ENCODE data around the gene ZHX3. TPM values are rescaled to one million over a fixed set of nuclear protein-coding genes. Genes with fewer than 3 reads are reported as not detected.

The ZHX3 gene
- total RNA-seq, 1 experiment from 2014 or later: 21.5 TPM

DNA sequence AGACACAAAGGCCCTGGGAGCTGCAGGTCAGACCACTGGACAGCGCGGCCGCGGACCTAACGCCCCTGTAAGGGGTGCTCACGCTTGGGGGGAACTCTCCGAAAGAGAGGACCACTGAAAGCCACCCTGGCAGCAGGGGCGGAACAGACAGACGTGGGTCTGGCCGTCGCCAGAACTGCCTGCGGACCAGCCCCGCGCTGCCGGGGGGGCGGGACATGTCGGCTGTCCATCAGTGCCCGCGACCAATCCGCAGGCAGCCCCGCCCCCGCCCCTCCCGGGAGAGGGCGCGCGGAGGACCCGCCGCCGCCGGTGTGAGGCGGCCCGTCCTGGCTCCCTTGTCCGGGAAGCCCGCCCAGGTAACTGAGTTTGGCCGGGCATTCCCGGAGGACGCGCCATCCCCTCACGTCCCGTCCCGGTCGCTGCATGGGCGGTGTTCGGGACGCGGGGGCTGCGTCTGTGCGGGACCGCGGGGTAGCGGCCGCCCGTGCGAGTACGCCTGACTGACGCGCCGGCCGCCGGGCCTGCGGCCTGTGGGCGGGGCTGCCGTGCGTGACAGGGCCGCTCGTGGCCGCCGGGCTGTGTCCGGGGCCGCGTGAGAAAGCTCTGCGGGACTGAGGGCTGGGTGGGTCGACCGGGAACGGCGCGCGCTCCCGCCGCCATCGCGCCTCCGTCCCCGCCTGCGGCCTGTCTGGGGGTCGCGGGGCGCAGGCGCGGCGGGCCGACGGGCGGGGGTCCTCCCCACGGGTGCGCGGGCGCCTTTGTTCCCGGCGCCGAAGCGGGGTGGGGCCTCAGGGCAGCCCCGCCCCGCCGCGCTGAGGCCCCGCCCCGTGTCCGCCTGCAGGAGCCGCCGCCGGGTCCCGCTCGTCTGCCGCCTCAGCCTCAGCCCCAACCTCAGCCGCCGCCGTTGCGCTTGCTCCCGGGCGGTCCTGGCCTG lies 180.6 kb downstream of the ZHX3 start, which contains the start of gene PLCG1:
TSS of gene PLCG1 (plus strand) at position 864 of the 934 bp plus-strand sequence. CDS start 99 bp downstream, outside the sequence.
- Histone ChIP-seq H3K4me3 (peak within 1 kb of the TSS; percentile 94), H3K9me3 (ENCODE audit: insufficient read depth, low read depth) (no peaks in the 10 kb centered on the region), H3K27ac (no peak within 1 kb of the TSS), H3K79me2 (ENCODE audit: low read depth) (peaks cover 35% of the 10 kb centered on the region), H3F3A (ENCODE audit: insufficient read depth, low read depth) (peaks cover 27% of the 10 kb centered on the region; the same call in 1 of the 2 replicates), H3K4me2 (peak within 1 kb of the TSS; percentile 94), H2AFZ (peak within 1 kb of the TSS; percentile 98), H4K20me1 (ENCODE audit: insufficient read depth) (no peaks in the 10 kb centered on the region; the same call in 1 of the 2 replicates), H3K36me3 (ENCODE audit: low read depth) (no peaks in the 10 kb centered on the region), H3K9me2 (ENCODE audit: insufficient read depth) (no peaks in the 10 kb centered on the region), H3K27me3 (ENCODE audit: insufficient read depth, low read depth) (no peaks in the 10 kb centered on the region), H3K4me1 (replicated peaks; ENCODE audit: insufficient read depth) (peaks cover 15% of the 10 kb centered on the region)
- intact Hi-C loops (cut with micrococcal nuclease; ENCODE audit: unreplicated experiment): loop anchor here (1.0 kb wide), 2 partner anchors 95 to 203 kb away; partner anchors contain the start of gene LPIN3
- no TSS peak for BruUV-seq (replicated peaks)
- DNase-seq: peak; percentile 62 to 92
- TF ChIP-seq EZH2 (IDR thresholded peaks at IDR 0.05; ENCODE audit: low read depth): no peak
- TF ChIP-seq, protein P1, sequence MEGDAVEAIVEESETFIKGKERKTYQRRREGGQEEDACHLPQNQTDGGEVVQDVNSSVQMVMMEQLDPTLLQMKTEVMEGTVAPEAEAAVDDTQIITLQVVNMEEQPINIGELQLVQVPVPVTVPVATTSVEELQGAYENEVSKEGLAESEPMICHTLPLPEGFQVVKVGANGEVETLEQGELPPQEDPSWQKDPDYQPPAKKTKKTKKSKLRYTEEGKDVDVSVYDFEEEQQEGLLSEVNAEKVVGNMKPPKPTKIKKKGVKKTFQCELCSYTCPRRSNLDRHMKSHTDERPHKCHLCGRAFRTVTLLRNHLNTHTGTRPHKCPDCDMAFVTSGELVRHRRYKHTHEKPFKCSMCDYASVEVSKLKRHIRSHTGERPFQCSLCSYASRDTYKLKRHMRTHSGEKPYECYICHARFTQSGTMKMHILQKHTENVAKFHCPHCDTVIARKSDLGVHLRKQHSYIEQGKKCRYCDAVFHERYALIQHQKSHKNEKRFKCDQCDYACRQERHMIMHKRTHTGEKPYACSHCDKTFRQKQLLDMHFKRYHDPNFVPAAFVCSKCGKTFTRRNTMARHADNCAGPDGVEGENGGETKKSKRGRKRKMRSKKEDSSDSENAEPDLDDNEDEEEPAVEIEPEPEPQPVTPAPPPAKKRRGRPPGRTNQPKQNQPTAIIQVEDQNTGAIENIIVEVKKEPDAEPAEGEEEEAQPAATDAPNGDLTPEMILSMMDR (conservative IDR thresholded peaks at IDR 0.05): no peak
- CTCF ChIA-PET: interaction anchor here (0.6 to 2.1 kb wide), 5 partner anchors 9 to 261 kb away, joined by 3 to 11 read pairs (median 6); partner anchors contain the start of gene LPIN3
- POLR2A ChIA-PET (ENCODE audit: unreplicated experiment): interaction anchor here (0.5 kb wide), 1 partner anchor 204 kb away, joined by 3 read pairs; the partner anchor contains the start of gene LPIN3

DNA sequence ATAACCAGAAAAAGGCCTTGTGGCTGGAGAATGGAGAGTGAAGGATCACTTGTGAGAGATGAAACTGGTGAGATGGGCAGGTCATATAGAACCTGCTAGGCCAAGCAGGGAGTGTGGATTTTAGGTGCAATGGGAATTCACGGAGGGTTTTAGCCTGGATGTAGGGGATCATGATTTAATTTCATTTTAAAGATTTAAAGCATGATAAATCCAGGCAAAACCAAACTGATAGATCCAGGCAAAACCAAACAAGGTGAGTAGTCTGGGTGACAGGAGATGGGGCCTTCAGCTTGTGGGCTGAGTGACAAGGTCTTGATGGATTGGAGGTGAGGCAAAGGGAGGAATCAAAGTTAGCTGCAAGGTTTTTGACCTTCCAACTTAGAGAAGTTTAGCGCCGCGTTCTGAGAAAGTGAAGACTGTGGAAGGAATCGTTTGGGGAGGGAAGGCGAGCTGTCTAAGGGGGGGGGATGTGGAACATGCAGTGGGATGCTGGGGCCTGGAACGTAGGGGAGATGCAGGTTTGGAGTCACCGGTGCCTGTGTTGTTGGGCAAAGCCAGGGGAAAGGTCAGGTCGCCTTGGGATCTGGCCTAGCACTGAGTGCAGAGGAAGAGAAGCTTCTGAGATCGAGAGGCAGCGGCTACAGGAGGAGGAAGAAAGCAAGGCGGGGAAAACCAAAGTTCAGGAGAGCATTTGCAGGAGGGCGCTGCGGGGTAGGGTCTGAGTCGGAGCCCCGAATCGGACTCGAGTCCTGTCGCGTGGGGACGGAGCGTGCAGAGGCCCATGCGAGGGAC lies 181.4 kb downstream of the ZHX3 start:
- CTCF ChIA-PET: interaction anchor here (0.8 to 2.1 kb wide), 6 partner anchors 9 to 205 kb away, joined by 4 to 11 read pairs (median 6); partner anchors contain the start of gene LPIN3
- H3K4me2 ChIP-seq: peak overlapping the region; percentile 94
- peak overlapping the region; percentile 94 for H3K4me3 ChIP-seq
- H3K9me2 ChIP-seq (ENCODE audit: insufficient read depth): no peaks in the 10 kb centered on the region
- H3K4me1 ChIP-seq (replicated peaks; ENCODE audit: insufficient read depth): peaks cover 15% of the 10 kb centered on the region
- peaks cover 31% of the 10 kb centered on the region for H3K79me2 ChIP-seq (ENCODE audit: low read depth)
- no peaks in the 10 kb centered on the region for H3K36me3 ChIP-seq (ENCODE audit: low read depth)
- H2AFZ ChIP-seq: peak overlapping the region; percentile 78
- no peaks in the 10 kb centered on the region for H3K9me3 ChIP-seq (ENCODE audit: insufficient read depth, low read depth)
- DNase-seq: no peak
- no peaks in the 10 kb centered on the region; the same call in 1 of the 2 replicates for H4K20me1 ChIP-seq (ENCODE audit: insufficient read depth)
- no peak for TF ChIP-seq EZH2 (IDR thresholded peaks at IDR 0.05; ENCODE audit: low read depth)
- TF ChIP-seq, protein P1 (conservative IDR thresholded peaks at IDR 0.05): no peak
- BruUV-seq (replicated peaks): TSS peak; percentile 28
- POLR2A ChIA-PET (ENCODE audit: unreplicated experiment): interaction anchor here (0.5 kb wide), 1 partner anchor 204 kb away, joined by 3 read pairs; the partner anchor contains the start of gene LPIN3
- peaks cover 27% of the 10 kb centered on the region; the same call in 1 of the 2 replicates for H3F3A ChIP-seq (ENCODE audit: insufficient read depth, low read depth)
- intact Hi-C loops (cut with micrococcal nuclease; ENCODE audit: unreplicated experiment): loop anchor here (1.0 kb wide), 1 partner anchor 168 kb away; no protein-coding TSS in a partner anchor
- H3K27ac ChIP-seq: no peak overlapping the region
- H3K27me3 ChIP-seq (ENCODE audit: insufficient read depth, low read depth): no peaks in the 10 kb centered on the region

Measured in PC-9 (cell line).